ENCODE data around the gene CIPC. TPM values are rescaled to one million over a fixed set of nuclear protein-coding genes. Genes with fewer than 3 reads are reported as not detected.
A peak's percentile ranks its signal among the peaks of the same experiment; 100 is the strongest.

CIPC gene
- total RNA-seq, 1 experiment from 2014 or later: 14.2 TPM

DNA sequence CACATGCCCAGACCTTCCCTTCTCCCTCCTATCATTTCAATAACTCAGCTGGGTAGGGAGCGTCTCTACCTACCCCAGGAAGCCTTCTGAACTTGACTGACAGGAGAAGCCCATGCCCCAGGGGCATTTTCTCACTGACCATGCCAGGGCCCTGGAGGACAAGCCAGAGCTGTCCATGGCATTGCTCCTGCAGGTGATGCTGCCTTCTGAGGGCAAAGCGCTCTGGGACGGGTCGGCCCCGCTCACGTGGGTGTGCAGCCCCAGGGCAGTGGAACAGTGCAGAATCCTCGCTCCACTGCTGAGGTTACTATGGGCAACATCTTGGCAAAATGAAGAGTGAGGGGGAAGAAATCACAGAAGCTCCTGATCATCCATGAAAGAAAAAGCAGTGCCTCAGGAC, 28.5 kb upstream of the CIPC start:
- no peak for DNase-seq (ENCODE audit: low read depth)

DNA sequence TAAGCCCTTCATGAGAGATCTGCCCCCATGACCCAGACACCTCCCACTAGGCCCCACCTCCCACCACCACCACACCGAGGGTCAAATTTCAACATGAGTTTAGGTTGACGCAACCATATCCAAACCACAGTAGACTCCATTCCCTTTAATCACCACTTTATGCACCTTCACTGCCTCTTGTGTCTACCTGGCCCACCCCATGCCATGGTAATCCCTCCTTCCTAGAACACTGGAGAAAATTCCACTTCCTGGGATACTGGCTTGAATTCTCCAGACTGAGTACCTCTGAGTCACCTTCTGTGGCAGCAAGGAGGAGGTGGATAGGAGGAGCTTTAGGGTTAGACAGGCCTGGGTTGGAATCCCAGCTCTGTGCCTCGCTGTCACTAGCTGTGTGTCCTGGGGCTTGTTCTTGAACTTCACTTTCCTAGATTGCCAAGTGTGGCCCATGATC, 26.1 kb upstream of the CIPC start:
- peak; percentile 84 for DNase-seq (ENCODE audit: low read depth)

DNA sequence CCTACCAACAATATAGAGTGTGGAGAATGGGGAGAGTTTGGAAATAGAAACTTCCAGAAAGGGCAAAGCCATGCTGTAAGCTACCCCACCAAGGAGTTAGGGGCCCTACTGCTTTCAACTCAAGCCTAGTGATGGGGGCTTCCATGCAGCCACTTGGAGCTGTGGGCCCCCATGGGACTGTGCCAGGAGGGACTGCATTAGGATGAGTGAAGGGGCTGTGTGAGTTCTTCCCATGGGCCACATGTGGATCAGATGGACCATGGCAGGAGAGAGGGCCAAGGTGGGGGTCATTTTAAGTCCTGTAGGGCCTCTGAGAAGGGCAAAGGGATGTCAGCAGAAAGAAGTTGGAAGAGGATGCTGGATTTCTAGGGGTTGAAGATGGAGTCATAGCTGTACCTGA, 23.1 kb upstream of the CIPC start:
- DNase-seq (ENCODE audit: low read depth): no peak

DNA sequence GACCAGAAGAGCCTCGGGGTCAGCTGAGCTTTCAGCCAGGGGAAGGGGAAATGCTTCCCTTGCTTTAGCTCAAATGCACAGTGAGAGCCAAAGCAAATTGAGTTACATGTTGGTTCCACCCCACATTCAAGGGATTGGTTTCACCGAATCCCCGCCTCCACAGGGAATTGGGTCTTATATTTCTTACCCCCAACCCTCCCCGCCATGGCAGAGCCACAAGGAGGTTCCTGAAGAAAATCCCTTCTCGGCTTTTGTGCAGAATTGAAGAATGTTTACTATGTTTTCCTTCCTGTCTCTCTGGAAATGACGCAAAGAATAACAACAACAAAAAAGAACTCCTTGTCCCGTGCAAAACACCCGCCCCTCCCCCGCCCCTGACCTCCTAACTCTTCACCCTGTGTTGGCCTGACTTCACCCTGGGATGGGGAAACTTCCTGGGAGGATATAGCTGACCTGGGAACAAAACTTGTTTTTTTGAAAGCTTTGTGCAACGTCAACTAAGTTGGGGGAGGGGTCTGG, 21.9 kb upstream of the CIPC start:
- DNase-seq (ENCODE audit: low read depth): no peak

DNA sequence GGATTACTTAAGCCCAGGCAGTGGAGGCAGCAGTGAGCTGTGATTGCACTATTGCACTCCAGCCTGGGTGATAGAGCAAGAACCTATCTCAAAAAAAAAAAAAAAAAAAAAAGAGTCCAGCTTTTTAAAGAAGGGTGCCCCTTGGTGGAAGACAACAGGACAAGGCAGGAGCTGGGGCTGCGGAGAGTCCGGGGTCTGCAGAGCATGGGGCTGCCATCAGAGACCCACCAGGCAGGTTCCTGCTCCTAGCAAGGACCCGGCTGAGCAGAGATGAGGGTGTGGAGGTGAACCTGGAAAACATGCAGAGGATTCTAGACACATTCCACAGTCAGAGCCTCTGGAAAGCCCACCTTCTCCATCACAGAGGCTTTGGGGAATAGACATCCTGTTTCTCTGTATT, 21.0 kb upstream of the CIPC start:
- DNase-seq (ENCODE audit: low read depth): no peak

DNA sequence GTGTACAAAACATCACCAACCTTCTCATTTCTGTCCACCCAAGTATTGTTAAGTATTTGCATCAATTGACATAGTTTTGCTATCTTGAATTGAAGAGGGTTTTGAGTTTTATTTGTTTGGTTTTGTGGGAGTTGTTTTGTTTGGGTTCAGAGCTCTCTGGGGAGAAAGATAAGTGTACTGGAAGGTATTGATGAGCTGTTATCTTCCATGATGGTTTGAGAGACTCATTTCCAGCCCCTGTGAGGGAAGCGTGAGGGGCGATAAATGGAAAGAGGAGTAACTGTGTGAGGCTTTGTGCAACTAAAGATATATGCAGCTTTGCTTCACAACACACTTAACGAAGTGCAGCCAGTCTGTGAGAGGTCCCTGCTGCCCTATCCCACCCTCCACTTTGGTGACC, 15.7 kb upstream of the CIPC start:
- no peak for DNase-seq (ENCODE audit: low read depth)

DNA sequence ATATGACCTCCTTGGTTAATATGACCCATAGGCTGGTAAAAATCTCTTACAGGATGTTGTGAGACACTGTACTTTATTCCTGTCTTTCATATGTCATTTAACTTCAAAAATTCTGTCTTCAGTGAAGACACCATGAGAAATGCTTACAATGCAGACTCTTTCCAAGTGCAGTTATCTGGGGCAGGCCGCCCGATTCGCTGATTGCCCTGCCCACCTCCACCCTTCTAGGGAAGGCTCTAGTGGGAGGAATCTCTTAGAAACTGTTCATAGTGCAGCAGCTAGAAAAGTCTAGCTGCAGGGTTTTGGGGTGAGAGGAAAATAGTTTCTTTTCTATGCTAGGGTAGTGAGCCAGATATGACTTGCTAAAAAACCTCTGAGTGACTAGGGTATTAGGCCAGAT, 15.0 kb upstream of the CIPC start:
- no peak for DNase-seq (ENCODE audit: low read depth)

DNA sequence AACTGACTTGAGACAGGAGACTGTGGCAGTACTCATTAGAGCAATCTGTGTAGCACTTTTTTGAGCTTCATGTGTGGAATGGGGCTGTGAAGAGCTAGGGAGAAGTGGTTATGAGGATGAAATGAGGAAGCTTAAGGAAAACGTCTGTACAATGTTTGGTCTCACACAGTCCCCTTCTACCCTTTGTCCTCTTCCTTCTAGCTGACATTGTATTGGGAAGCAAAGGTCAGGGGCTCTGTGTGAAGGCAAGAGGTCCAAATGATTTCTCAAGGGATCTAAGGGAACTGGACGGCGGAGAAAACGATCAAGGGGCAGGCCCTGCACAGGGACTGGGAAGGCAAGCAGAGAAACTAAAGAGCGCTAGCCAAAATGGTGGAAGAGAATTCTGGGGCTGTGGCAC, 13.1 kb upstream of the CIPC start:
- no peak for DNase-seq (ENCODE audit: low read depth)

DNA sequence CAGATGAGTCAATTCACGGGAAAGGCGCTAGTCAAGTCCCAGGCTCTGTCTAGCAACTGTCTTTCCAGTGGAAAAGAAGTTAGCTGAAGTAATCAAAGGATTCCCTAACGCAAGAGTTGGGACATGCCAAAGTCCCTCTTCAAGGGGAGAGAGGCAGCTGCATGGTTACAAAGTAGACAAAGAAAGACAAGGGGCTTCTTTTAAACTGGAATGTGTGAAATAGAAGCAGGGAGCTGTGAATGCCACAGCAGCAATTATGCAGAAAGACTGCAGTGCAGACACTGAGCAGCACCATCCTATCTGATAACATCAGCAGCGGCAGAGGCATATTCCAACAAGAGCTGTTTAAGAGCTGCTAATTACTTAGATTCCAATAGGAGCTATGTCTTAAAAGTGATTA, 12.5 kb upstream of the CIPC start:
- no peak for DNase-seq (ENCODE audit: low read depth)

DNA sequence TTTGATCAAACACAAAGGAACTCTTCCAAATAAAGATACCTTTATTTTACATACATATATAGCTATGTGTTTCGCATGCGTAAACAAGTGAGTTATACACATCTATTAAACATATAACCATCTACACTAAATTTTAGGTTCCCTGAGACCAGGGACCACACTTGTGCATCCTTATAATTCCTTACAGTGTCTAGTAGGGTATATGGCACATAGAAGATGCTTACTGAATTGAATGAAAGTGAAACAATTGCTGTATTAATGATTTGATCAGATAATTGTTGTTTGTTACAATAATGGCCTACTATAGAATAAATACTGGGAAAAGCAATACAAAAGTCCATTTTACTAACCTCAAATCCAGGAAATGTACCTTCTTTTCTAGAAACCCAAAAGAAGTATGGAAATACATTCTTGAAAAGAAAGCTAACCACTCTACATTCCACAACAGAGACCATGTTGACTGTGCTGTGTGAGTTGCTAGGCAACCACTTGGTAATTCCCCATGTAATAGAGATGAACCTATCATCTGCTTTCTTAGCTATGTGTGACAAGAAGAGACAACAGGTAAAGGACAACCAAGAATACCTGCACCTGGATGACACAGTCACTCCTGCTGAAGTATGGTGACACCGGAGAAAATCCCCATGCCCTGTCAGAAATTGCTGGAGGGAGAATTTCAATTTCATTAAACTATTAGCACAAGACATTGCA, 11.9 kb upstream of the CIPC start:
- peak; percentile 61 for DNase-seq (ENCODE audit: low read depth)

DNA sequence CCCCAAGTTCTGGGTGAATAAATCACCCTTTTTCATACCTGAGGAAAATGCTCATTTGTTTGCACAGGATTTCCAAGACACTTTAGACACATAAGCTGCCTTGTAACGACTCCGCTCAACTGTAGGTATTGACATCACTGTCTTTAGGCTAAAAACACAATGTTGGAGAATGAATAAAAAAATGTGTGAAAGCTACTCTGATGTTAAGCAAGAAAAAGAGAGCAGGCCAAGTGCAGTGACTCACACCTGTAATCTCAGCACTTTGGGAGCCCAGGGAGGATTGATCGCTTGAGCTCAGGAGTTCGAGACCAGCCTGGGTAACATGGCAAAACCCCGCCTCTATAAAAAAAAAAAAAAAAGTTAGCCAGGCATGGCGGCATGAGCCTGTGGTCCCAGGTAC, 11.1 kb upstream of the CIPC start:
- DNase-seq (ENCODE audit: low read depth): no peak

DNA sequence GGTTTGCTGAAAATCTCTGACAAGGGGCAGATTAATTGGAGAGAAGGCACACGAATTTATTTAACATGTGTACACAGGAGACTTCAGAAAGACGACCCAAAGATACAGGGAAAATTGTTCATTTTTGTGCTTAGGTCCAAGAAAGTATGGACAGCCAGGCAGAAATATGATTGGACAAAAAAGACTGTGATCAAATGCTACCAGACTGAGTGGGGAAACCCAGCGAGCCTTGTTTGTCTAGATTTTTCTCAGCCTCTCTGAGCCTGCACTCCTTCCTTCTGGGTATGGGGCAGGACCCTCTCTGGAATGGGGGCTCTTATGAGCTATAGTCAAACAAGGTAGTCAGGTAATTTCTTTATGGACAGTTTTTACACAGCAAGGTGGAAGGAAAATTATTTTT, 10.4 kb upstream of the CIPC start:
- DNase-seq (ENCODE audit: low read depth): no peak

DNA sequence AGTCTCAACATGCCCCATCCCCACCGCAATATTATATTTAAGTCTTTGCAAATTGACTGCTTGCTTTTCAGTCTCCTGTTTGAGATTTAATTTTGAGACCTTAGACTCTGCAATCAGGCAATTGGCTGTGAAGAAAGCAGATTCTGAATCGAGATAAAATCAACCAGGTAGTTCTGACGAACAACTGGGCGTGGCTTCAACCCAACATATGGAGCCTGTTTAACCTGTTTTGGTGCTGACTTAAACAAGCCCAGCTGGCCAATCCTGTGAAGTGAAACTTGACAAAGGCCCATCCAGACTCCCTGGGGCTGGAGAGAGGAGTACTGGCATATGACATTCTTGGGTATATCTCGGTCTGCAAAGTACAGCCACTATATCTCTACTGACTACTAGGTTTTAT, 9.8 kb upstream of the CIPC start:
- DNase-seq (ENCODE audit: low read depth): no peak

DNA sequence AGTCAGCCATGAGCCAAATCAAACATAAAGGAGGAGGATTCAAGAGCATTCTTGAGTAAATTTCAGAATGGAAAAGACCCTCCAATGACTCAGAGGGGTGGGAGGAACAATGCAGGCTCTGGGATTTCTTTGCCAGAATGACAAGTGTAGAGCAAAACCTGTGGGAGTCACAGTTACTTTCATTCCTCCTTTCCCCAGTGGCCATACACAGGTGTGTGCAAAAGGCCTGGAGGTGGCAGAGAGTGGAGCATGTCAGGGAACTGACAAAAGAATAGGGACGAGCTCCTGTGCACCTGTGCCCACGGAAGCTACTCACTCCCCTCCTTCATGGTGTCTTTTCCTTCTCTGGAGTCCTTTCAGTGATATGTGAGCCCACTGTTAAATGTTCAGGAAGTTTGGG, 9.4 kb upstream of the CIPC start:
- no peak for DNase-seq (ENCODE audit: low read depth)

DNA sequence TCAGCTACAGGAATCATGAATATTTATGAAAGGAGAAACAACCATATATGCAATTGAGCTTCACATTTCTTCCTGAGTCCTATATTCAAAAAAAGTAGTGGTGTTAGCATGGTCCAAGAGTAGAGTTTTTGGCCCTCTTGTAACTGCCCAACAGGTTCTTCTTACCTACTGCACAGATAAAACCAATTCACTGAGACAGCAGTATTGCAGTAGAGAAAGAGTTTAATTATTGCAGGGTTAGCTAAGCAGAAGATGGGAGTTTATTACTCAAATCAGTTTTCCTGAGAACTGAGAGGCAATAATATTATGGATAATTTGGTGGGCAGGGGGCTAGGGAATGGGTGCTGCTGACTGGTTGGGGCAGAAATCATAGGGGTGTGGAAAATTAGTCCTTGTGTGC, 6.5 kb upstream of the CIPC start:
- no peak for DNase-seq (ENCODE audit: low read depth)

DNA sequence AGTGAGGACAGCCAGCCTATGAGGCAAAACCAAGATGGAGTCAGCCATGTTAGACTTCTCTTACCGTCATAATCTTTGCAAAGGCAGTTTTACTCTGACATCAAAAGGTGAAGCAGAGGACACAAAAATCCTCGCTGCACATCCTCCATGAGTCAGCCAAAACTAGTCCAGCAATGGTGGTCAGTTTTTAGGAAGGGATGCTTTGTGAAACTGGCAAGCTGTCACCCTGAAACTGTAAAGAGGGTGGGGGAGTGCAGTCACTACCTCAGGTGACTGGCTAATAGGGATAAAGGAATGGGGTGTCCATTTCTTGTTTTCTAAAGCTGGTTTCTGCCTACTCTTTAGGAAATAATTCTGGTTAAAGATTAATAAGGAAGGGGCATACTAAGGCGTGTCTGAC, 5.4 kb upstream of the CIPC start:
- no peak for DNase-seq (ENCODE audit: low read depth)

DNA sequence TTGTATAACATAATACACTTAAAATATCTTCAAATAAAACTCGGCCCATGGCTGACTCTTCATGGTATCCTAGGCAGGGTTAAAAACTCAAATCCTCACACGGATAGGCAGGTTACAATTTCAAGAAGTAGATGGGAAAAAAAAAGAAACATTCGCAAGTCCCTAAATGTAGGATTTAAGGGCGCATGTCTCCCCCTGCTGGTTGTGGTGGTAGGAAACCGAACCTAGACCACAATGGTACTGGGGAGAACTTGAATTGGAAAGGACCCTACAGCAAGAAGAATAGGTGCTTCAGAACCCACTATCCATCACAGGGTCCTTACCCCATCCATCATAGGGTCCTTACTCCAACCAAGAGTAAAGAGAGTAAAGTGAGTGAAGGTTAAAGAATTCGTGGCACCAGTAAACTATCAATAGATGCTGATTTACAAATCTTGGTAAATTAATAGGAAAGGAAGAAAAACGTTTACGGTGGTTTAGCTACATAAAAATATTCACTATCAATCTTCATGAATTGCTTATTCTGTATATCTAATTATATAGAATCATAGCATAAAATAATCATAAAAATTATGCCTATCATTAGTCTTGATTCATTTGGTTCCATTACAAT, 3.3 kb upstream of the CIPC start:
- DNase-seq (ENCODE audit: low read depth): peak; percentile 73

DNA sequence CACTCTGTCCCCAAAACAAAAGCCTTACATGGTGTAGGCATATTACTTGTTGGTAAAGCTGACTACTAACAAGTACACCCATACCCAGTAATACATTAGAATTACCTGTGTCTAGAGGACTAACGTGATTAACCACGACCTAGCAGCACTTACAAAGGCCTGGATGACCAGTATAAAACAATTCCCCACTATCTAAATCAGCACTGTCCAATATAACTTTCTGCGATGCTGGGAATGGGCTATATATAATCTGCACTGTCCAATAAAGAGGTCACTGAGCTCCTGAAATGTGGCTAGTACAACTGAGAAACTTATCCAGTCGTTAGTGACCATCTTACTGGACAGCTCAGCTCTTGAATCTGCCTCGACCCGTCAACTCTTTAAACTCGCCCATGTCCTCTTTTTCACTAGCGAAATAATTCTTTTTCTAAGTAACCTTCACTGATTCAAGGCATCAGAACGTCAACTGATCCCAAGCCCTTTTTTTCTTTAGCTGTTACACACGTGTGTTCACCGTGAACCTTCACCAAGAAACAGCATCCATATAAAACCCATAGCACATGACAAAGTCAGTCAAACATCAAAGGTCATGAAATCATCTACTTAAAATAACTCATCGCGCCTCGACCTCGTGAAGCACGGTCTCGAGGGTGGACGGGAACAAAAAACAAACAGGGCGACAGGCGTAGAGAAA, 905 bp upstream of the CIPC start:
- DNase-seq (ENCODE audit: low read depth): no peak

DNA sequence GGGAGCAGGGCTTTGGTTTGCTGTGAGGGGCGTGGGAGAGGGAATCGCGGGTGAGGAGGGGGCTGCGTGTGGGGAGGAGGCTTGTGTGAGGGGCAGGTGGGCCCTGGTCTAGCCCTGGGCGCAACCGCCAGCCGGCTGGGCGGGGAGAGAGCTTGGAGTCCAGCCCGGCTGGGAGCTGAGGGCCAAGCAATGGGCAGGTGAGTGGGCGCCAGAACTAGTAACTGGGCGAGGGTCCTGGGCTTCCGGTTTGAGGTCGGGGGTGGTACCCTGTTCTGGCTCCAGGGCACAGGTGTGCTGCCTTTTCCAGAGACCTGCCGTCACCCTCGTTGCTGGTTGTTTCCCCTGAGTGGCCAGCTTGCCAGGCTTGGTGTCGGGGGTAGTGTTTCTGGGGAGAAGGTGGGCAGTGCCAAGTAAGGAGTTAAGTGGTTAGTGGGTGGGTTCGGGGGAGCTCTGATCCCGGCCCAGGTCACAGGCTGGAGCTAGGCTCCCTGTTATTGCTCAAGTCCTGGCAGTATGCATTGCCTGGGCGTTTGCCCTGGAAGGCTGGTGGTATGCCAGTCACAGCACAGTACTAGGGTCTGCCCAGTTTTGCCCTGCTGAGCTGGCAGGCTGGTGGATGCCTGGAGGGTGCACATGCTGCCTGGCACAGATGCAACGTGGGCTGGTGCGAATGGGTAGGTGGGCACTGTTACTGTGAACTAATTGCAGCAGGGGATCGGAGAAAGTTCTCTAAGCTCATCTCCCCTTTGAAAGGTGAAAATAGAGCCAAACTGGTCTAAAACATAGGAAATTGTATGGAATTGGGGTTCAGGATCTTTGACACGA, 683 bp downstream of the CIPC start:
- peak; percentile 18 for DNase-seq (ENCODE audit: low read depth)

DNA sequence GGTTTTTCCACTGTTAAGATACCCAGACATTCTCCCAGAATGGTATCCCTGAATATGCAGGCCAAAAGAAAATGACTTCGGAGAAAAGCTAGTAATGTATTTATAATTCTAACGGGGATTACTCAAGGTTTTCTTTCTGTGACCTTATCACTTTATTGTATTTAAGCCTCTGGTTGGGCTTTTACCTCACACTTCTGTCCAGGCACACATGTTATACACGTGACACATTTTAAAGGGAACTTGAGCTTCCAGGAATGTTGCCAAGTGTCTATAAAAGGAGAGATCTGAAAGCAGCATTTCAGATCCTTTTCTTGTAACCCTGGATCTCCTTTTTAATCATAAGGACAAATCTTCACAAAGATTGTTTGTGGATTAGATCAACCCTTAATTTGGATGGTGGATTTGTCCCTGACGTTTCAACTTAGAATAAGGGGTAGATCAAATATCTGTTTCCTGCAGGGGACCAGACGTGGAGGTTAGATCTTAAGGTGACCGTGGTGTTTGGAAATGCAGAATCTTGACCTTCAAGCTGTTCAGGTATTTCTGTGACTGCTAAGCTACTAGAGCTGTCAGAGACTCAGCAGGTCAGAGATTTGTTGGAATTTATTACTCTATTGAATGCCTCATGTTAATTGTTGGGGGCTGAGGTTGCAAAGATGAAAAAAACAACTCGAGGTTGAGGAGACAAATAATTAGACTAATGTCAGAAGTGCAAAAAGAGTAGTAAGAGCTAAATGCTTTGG, 1.5 kb downstream of the CIPC start:
- peak; percentile 85 for DNase-seq (ENCODE audit: low read depth)

DNA sequence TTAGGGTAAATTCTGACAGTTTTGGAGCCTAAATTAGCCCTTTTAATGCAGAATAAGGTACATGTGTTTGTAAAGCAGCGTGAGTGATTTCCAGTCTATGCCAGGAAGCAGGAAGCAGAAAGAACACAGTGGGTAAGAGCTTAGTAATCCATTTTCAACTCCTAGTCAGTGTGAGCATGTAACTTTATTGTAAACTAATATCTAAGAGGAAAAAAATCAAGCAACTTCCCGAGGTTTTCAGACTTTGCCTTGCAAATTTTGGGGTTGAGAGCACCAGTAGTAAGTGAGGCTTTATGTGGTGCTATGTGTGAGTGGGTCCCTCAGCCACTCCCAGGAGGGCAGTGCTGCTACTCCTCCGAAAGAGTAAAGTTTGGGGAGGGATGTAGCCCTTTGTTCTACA, 2.9 kb downstream of the CIPC start:
- no peak for DNase-seq (ENCODE audit: low read depth)

Data from M059J (cell line).